BLaER1 (cell line): ENCODE results near the gene RBM39.

ENCODE experiments used
- H3K27ac ChIP-seq: shearing (Covaris generic); formaldehyde crosslinking; 2 replicates; pipeline ENCODE4 v1.8.1; 2022
- H3K27me3 ChIP-seq: shearing (Covaris generic); formaldehyde crosslinking; 2 replicates; pipeline ENCODE4 v1.8.1; 2022
- H3K36me3 ChIP-seq: shearing (Covaris generic); formaldehyde crosslinking; 2 replicates; pipeline ENCODE4 v1.8.1; 2022
- H3K4me1 ChIP-seq: shearing (Covaris generic); formaldehyde crosslinking; 2 replicates; pipeline ENCODE4 v1.8.1; 2022
- H3K4me2 ChIP-seq: shearing (Covaris generic); formaldehyde crosslinking; 2 replicates; pipeline ENCODE4 v1.8.1; 2022
- H3K4me3 ChIP-seq: shearing (Covaris generic); formaldehyde crosslinking; 2 replicates; pipeline ENCODE4 v1.8.1; 2022
- H3K9ac ChIP-seq: shearing (Covaris generic); formaldehyde crosslinking; 2 replicates; pipeline ENCODE4 v1.8.1; 2022
- H3K9me3 ChIP-seq: shearing (Covaris generic); formaldehyde crosslinking; 2 replicates; pipeline ENCODE4 v1.8.1; 2022
- H4K20me1 ChIP-seq: shearing (Covaris generic); formaldehyde crosslinking; 2 replicates; pipeline ENCODE4 v1.8.1; 2022
- Cebpa-rat ChIP-seq: shearing (Covaris generic); IDR thresholded peaks from 2 replicates; pipeline ENCODE4 v1.8.1; 2022

RBM39 gene

DNA sequence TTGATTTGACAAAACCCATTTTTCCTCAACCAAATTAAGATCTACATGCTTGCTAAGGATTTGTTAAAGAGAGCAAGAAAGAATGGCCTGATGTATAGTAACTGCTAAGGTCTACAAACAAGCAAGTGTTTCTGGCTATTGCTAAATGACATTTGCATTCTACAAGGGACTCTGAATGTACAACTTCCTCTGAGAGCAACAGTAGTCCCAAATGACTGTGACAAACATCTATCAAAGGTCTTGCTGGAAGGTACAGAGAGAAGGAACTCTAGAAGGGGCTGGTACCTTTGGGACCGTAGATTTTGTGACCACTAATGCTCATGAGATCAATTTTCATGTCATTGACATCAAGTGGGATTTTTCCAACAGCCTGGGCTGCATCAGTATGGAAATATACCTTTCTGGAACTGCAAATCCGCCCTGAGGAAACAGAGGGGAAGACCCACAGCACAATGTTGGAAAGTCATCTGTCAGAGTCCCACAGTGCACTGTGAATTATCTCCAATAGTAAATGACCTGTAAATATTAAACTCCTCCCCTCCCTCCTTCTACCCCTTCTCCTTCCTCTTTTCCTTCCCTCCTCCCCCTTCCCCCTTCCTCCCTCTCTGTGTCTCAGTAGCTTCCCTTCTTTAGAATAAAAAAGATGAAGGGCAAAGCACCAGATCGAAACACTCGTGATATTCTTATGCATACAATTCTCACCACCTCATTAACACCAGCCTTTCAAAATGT, 61.4 kb downstream of the RBM39 start:
- Histone ChIP-seq H3K36me3 (peaks cover 43% of the 10 kb centered on the region), H3K4me1 (peaks cover 22% of the 10 kb centered on the region), H3K27ac (no peak overlapping the region), H3K27me3 (no peaks in the 10 kb centered on the region), H3K9ac (no peak overlapping the region), H3K4me2 (peak overlapping the region; percentile 66), H4K20me1 (no peaks in the 10 kb centered on the region), H3K4me3 (no peak overlapping the region), H3K9me3 (no peaks in the 10 kb centered on the region)
- TF ChIP-seq Cebpa-rat: no peak

DNA sequence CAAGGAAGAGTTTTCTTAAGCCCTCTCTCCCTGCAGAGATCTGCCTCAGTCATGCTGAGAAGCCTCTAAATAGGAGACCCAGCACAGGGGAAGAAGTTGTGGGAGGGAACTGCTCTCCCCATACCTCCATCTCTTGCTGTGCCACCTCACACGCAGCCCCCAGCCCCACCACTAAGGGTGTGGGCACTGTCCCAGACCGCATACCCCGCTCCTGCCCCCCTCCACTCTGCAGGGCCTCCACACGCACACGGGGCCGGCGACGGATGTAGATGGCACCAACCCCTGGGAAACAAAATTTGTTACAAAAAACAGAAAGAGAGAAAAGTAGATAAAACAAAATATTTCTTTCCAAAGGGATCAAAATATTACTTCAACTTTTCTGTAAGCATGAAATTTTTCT, 67.1 kb downstream of the RBM39 start:
- Histone ChIP-seq H3K36me3 (peaks cover 69% of the 10 kb centered on the region), H3K9me3 (no peaks in the 10 kb centered on the region), H3K4me1 (peaks cover 24% of the 10 kb centered on the region), H3K27me3 (no peaks in the 10 kb centered on the region), H3K4me2 (no peak overlapping the region), H3K27ac (no peak overlapping the region), H3K4me3 (no peak overlapping the region), H4K20me1 (no peaks in the 10 kb centered on the region), H3K9ac (no peak overlapping the region)
- no peak for TF ChIP-seq Cebpa-rat

DNA sequence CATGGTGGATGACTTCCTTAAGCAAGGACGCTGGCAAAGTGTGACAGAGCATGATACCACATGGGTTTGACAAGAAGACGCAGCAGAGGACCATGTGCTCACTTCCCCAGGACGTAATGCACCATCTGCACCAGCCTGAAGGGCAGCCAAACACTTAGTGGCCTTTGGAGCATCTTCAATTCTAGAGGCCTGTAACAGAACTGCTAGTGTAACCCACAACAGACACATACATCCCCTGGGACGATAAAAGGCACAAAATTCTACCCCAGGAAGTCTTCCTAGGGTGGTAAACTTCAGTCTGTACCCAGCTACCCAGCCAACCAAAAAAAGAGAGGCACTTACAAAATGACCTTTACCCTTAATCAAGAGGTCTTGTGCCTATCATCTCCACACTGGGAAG, 68.2 kb downstream of the RBM39 start:
- peaks cover 70% of the 10 kb centered on the region for H3K36me3 ChIP-seq
- no peaks in the 10 kb centered on the region for H3K27me3 ChIP-seq
- H4K20me1 ChIP-seq: no peaks in the 10 kb centered on the region
- no peaks in the 10 kb centered on the region for H3K9me3 ChIP-seq
- H3K4me2 ChIP-seq: peak overlapping the region; percentile 54
- H3K27ac ChIP-seq: no peak overlapping the region
- peaks cover 20% of the 10 kb centered on the region for H3K4me1 ChIP-seq
- no peak overlapping the region for H3K4me3 ChIP-seq
- no peak overlapping the region for H3K9ac ChIP-seq
- no peak for TF ChIP-seq Cebpa-rat

DNA sequence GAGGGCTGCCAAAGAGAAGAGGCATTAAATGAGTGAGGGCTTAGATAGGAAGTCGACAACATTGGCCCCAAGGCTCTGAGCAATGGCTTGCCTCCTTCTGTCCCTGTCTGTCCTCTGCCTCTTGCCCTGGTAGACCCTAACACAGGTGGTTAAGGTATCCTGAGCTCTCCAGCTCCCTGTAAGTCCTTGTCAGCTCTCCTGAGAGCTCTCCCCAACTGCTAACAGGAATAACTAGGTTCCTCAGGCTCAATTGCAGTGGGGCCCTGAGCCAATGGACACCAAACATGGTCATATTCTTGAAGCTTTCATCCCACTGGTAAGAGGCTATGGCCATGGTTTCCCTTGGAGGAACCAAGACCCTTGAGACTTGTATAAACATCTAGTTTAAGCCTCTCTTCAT, 72.4 kb downstream of the RBM39 start:
- Histone ChIP-seq H3K4me3 (no peak overlapping the region), H3K9me3 (no peaks in the 10 kb centered on the region), H3K9ac (no peak overlapping the region), H4K20me1 (no peaks in the 10 kb centered on the region), H3K4me2 (no peak overlapping the region), H3K36me3 (peaks cover 74% of the 10 kb centered on the region), H3K27ac (no peak overlapping the region), H3K4me1 (peaks cover 18% of the 10 kb centered on the region), H3K27me3 (no peaks in the 10 kb centered on the region)
- no peak for TF ChIP-seq Cebpa-rat

DNA sequence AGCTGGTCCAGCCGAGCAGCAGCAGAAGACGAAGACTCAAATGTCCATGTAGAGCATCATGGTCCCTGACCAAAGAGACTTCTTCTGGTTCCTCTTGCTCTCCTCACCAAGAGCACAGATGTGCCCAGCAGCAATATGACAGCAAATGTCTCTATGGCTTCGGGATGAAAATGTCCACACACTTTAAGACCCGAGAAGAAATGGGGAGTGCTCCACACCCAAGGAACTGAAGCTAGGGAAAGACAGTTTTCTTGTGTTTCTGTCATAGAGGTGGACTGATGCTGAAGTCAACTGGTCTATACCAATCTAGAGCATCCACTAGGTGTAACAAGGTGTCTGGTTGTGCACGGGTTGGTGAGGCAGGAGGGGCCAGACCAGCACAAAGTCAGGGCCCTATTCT, 72.8 kb downstream of the RBM39 start:
- no peaks in the 10 kb centered on the region for H3K9me3 ChIP-seq
- H3K27me3 ChIP-seq: no peaks in the 10 kb centered on the region
- H3K4me3 ChIP-seq: no peak overlapping the region
- H3K4me1 ChIP-seq: peaks cover 17% of the 10 kb centered on the region
- H3K27ac ChIP-seq: no peak overlapping the region
- peaks cover 69% of the 10 kb centered on the region for H3K36me3 ChIP-seq
- H3K4me2 ChIP-seq: no peak overlapping the region
- no peak for TF ChIP-seq Cebpa-rat
- peaks cover 3% of the 10 kb centered on the region; the same call in 1 of the 2 replicates for H4K20me1 ChIP-seq
- H3K9ac ChIP-seq: no peak overlapping the region

DNA sequence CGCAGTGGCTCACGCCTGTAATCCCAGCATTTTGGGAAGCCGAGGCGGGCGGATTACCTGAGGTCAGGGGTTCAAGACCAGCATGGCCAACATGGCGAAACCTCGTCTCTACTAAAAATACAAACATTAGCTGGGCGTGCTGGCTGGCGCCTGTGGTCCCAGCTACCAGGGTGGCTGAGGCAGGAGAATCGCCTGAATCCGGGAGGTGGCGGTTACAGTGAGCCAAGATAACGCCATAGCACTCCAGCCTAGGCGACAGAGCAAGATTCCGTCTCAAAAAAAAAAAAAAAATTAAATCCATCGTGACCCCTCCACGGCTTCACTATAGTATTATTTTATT, 76.1 kb downstream of the RBM39 start:
- Histone ChIP-seq H3K27me3 (no peaks in the 10 kb centered on the region), H3K36me3 (peaks cover 36% of the 10 kb centered on the region), H3K4me1 (peaks cover 30% of the 10 kb centered on the region), H3K9me3 (no peaks in the 10 kb centered on the region), H3K27ac (no peak overlapping the region), H4K20me1 (peaks cover 36% of the 10 kb centered on the region), H3K4me3 (no peak overlapping the region), H3K9ac (no peak overlapping the region), H3K4me2 (no peak overlapping the region)
- no peak for TF ChIP-seq Cebpa-rat

DNA sequence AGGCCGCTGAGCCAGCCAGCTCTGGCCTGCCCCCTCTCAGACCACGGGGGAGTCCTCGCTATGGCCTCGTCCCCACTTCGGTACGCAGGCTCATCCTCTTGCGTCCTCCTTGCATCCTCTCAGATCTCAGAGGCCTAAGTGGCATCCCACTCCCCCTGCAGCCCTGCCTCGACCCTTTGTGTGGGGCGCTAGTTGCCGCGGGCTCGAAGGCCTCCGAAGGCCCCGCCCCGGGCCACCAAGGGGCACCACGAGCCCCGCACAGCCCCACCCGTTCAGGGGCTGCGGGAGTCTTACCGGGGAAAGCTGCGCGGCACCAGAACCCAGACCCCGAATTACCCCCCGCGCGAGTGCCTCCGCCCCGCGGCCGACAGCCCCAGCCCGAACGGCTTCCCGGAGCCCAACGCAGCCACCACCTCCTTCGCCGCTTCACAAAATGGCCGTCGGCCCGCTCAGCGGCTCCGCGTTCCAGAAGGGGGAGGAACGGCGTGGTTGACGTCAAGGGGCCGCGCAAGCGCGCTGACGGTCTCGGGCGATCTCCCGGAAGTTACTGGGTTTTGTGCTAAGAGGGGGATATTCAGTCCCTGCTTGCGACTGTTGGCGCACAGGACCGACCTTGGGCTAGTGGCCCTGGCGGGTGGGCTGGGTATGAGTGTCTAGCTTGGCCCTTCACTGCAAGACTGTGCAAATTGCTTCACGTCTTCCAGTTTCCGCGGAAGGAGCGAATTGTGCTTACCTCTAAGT, 77.4 kb downstream of the RBM39 start, which contains the start of the genes CPNE1 and RBM12:
TSS of gene CPNE1 (minus strand) at position 435 of the 741 bp plus-strand sequence. CDS start 31,977 bp downstream, outside the sequence.
TSS of gene RBM12 (minus strand) at position 435 of the 741 bp plus-strand sequence. CDS start 9,578 bp downstream, outside the sequence.
- Histone ChIP-seq H4K20me1 (peaks cover 48% of the 10 kb centered on the region), H3K4me2 (peak within 1 kb of the TSS; percentile 95), H3K27ac (peak within 1 kb of the TSS; percentile 99), H3K27me3 (no peaks in the 10 kb centered on the region), H3K9ac (peak within 1 kb of the TSS; percentile 98), H3K4me1 (peaks cover 43% of the 10 kb centered on the region), H3K9me3 (no peaks in the 10 kb centered on the region; the same call in 1 of the 2 replicates), H3K36me3 (peaks cover 31% of the 10 kb centered on the region), H3K4me3 (peak within 1 kb of the TSS; percentile 76)
- no peak for TF ChIP-seq Cebpa-rat

DNA sequence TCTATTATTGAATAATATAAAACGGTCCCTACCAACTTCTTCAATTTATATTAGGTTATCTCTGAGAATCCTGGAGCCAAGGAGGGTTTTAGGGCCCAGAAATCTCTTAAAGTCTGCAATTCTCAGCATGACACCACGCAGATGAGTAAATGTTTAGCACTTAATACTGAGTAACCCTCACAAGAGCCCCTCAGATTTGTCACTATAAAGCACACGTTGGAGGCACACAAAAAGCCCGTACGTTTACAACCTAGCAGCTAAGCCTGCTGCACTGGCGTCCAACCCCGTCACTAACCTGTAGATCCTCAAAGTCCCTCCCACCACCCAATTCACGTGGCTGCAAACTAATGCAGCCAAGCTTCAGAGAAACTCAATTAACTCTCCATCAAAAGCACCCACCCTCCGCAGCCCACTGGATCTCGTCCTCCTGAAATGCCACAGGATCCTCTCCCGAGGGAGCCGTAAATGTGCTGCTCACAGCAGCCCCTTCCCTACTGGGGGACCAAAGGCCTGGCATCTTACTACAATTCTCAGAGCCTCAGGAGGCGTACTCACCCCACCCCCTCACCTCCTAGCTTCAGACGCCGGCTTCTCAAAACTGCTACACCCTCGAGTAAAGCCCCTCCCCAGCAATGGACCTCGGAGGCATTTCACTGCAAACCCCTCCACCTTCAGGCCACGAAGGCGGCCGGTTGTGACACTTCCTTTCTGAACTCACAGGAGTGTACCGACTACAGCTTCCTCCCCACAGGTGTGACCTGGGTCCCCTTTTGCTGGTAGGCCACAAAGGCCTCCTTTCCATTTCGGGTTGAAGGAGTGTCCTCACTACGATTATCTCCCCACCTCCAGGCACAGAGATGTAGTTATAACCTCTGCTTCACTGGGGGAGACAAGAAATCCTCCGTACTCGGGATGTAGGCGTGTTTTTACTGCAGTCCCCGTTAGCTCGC, 78.3 kb downstream of the RBM39 start:
- H3K4me2 ChIP-seq: peak overlapping the region; percentile 95
- H3K9me3 ChIP-seq: no peaks in the 10 kb centered on the region; the same call in 1 of the 2 replicates
- no peak for TF ChIP-seq Cebpa-rat
- H4K20me1 ChIP-seq: peaks cover 57% of the 10 kb centered on the region
- no peaks in the 10 kb centered on the region for H3K27me3 ChIP-seq
- H3K9ac ChIP-seq: peak overlapping the region; percentile 98
- H3K36me3 ChIP-seq: peaks cover 22% of the 10 kb centered on the region; the same call in 1 of the 2 replicates
- peak overlapping the region; percentile 99 for H3K27ac ChIP-seq
- H3K4me1 ChIP-seq: peaks cover 43% of the 10 kb centered on the region
- peak overlapping the region; percentile 76 for H3K4me3 ChIP-seq

DNA sequence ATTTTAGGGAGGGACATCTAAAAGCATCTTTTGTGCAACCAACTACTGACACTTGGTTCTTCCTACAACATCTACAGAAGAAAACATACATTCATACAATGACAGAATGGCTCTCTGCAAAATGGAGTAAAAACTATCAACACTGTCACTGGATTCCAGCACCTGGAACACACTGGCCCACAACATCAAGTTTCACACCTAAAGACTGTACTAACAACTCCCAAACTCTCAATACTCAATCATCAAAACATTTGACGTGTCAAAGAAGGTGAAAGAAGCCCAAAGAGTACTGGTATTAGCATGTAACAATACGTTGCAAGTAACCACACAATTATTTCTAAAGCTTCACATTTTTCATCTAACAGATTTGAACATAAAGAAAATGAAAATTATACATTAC, 79.5 kb downstream of the RBM39 start:
- no peak for TF ChIP-seq Cebpa-rat
- H3K4me1 ChIP-seq: peaks cover 47% of the 10 kb centered on the region
- H3K4me3 ChIP-seq: peak overlapping the region; percentile 76
- no peaks in the 10 kb centered on the region; the same call in 1 of the 2 replicates for H3K9me3 ChIP-seq
- H3K4me2 ChIP-seq: peak overlapping the region; percentile 95
- peaks cover 22% of the 10 kb centered on the region; the same call in 1 of the 2 replicates for H3K36me3 ChIP-seq
- no peaks in the 10 kb centered on the region for H3K27me3 ChIP-seq
- H4K20me1 ChIP-seq: peaks cover 69% of the 10 kb centered on the region
- no peak overlapping the region for H3K27ac ChIP-seq
- peak overlapping the region; percentile 22; the same call in 1 of the 2 replicates for H3K9ac ChIP-seq
